NCI-H1694 (cell line): ENCODE results near the gene OLFML1.

Source experiments
- DNase-seq: peaks from one replicate; lab custom pipeline; 2025; lab: John Stamatoyannopoulos, UW

The OLFML1 gene

DNA sequence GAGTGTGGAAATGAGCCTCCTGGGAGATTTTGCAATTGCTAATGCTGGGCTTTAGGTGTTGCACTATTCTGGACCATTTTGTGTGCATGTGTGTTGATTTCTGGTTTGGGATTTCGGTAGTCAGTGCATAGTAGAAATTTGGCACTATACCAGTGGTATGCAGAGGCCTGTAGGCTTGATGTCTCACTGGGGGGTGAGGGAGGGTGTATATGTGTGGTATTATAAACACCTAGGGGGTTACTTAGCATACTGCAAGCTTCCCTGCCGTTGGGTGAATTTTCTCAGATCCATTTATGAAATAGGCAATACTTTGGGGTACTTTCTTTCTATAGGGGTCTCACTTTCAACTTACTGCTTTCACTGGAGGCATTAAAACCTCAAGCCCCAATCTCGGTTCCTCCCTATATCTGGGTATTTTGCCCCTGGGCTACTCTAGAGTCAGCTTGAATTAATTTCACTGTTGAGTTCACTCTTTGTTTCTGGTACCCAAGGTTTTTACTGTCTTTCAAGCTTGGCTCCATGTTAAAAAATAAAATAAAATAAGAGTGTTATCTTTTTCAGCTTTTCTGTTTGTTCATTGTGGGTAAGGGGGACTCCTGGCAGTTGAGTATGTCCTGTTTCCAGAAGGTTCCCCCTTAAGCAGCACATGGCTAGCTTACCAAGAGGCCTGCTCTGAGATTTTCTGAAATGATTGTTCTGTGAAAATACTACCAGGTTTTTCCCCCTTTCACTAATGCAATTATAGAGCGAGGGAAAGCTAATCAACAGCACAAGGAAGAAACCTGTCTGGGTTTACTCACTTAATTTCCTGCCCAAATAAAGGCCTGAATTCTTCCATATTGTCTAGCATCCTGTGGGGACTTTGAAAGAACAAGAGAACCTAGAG is 74.3 kb downstream of the OLFML1 start:
- DNase-seq, result no peak
